A673 (cell line): Measurements from ENCODE around the gene RNH1.

Experiments used
- EZH2 ChIP-seq: fragments of 200-600 bp; sonication (generic); IDR thresholded peaks from 2 replicates; pipeline ENCODE4 v1.6.1; 2017; ENCODE audit warnings: borderline replicate concordance, low read depth, mild to moderate bottlenecking, mixed read lengths, antibody characterized with exemption, low read length; ENCODE audit not compliant: poor library complexity, severe bottlenecking
- TF ChIP-seq, protein P1 (sequence below): fragments of 300-800, 200-600 bp; sonication (generic); conservative IDR thresholded peaks from 2 replicates; pipeline ENCODE4 v1.5.1; 2017; ENCODE audit warnings: low read depth, mild to moderate bottlenecking, antibody characterized with exemption, low read length, moderate library complexity, mixed read lengths

DNA sequence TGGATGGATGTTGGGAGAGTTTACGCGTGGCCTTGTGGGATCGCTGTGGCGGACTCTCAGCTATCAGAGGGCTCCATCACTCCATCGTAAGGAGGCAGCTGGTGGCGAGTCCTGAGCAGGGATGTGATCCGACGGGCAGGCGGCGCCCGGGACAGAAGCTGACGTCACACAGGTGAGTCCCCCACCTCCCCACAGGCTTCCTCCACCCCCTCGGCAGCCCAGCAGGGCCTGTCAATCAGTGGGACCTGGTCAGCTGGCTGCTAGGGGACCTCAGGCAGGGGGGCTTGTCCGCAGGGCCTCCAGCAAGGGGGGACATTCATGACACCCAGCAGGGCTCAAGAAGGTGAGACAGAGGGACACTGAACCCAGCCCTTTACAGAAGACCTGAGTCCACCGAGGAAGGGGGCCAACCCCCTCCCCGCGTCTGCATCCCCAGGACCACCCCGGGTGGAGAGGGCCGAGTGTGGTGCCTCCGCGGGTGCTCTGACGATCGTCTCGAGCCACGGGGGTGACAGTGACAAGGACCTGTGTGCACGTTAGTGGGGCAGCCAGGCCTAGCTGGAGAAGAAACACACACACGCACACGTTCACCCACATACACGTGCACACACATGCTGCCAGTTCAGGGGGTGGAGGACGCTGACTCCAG lies 21.2 kb upstream of the RNH1 start:
- TF ChIP-seq, protein P1, sequence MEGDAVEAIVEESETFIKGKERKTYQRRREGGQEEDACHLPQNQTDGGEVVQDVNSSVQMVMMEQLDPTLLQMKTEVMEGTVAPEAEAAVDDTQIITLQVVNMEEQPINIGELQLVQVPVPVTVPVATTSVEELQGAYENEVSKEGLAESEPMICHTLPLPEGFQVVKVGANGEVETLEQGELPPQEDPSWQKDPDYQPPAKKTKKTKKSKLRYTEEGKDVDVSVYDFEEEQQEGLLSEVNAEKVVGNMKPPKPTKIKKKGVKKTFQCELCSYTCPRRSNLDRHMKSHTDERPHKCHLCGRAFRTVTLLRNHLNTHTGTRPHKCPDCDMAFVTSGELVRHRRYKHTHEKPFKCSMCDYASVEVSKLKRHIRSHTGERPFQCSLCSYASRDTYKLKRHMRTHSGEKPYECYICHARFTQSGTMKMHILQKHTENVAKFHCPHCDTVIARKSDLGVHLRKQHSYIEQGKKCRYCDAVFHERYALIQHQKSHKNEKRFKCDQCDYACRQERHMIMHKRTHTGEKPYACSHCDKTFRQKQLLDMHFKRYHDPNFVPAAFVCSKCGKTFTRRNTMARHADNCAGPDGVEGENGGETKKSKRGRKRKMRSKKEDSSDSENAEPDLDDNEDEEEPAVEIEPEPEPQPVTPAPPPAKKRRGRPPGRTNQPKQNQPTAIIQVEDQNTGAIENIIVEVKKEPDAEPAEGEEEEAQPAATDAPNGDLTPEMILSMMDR, result no peak
- TF ChIP-seq EZH2, result no peak
